Measurements from ENCODE around the gene MCCC1. TPM values are rescaled to one million over a fixed set of nuclear protein-coding genes. Genes with fewer than 3 reads are reported as not detected.

MCCC1 gene
- total and polyA plus RNA-seq, 2 of the 13 experiments (the other 11 are each of a cell fraction or from before 2014, with no cell fraction given), result 11.7 to 30.1 TPM

DNA sequence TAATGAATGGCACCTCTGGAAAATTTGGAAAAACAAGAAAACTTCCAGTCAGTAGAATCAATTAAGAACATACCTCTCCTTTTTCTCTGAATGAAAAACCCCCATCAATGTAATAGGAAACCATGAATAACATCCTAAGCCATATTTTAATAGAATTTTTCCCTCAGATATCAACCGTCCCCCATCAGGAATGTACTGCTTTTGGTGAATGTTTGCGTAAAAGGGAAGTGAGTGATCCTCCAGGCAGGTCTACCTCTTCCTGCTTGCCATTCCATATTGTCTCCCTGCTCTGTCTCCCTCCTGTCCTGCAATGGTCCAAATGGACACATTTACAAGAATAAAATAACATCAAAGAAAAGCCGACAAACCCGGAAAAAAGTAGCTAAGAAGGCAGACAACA, 32.4 kb upstream of the MCCC1 start (continued):
- TF ChIP-seq ZNF350 (CRISPR knock-in tag; IDR thresholded peaks at IDR 0.05; ENCODE audit: borderline replicate concordance, low read depth) (no peak), HNRNPK (IDR thresholded peaks at IDR 0.05; ENCODE audit: low read depth, low read length, poor library complexity, severe bottlenecking) (no peak), MLLT10 (CRISPR knock-in tag; IDR thresholded peaks at IDR 0.05) (no peak), RXRB (CRISPR knock-in tag; IDR thresholded peaks at IDR 0.05; ENCODE audit: borderline replicate concordance) (no peak)
- TF ChIP-seq, protein P1, sequence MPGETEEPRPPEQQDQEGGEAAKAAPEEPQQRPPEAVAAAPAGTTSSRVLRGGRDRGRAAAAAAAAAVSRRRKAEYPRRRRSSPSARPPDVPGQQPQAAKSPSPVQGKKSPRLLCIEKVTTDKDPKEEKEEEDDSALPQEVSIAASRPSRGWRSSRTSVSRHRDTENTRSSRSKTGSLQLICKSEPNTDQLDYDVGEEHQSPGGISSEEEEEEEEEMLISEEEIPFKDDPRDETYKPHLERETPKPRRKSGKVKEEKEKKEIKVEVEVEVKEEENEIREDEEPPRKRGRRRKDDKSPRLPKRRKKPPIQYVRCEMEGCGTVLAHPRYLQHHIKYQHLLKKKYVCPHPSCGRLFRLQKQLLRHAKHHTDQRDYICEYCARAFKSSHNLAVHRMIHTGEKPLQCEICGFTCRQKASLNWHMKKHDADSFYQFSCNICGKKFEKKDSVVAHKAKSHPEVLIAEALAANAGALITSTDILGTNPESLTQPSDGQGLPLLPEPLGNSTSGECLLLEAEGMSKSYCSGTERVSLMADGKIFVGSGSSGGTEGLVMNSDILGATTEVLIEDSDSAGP (CRISPR knock-in tag; IDR thresholded peaks at IDR 0.05; ENCODE audit: borderline replicate concordance), result no peak
- TF ChIP-seq, protein P2, sequence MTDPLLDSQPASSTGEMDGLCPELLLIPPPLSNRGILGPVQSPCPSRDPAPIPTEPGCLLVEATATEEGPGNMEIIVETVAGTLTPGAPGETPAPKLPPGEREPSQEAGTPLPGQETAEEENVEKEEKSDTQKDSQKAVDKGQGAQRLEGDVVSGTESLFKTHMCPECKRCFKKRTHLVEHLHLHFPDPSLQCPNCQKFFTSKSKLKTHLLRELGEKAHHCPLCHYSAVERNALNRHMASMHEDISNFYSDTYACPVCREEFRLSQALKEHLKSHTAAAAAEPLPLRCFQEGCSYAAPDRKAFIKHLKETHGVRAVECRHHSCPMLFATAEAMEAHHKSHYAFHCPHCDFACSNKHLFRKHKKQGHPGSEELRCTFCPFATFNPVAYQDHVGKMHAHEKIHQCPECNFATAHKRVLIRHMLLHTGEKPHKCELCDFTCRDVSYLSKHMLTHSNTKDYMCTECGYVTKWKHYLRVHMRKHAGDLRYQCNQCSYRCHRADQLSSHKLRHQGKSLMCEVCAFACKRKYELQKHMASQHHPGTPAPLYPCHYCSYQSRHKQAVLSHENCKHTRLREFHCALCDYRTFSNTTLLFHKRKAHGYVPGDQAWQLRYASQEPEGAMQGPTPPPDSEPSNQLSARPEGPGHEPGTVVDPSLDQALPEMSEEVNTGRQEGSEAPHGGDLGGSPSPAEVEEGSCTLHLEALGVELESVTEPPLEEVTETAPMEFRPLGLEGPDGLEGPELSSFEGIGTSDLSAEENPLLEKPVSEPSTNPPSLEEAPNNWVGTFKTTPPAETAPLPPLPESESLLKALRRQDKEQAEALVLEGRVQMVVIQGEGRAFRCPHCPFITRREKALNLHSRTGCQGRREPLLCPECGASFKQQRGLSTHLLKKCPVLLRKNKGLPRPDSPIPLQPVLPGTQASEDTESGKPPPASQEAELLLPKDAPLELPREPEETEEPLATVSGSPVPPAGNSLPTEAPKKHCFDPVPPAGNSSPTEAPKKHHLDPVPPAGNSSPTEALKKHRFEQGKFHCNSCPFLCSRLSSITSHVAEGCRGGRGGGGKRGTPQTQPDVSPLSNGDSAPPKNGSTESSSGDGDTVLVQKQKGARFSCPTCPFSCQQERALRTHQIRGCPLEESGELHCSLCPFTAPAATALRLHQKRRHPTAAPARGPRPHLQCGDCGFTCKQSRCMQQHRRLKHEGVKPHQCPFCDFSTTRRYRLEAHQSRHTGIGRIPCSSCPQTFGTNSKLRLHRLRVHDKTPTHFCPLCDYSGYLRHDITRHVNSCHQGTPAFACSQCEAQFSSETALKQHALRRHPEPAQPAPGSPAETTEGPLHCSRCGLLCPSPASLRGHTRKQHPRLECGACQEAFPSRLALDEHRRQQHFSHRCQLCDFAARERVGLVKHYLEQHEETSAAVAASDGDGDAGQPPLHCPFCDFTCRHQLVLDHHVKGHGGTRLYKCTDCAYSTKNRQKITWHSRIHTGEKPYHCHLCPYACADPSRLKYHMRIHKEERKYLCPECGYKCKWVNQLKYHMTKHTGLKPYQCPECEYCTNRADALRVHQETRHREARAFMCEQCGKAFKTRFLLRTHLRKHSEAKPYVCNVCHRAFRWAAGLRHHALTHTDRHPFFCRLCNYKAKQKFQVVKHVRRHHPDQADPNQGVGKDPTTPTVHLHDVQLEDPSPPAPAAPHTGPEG (CRISPR knock-in tag; IDR thresholded peaks at IDR 0.05), result no peak

Data from HepG2 (cell line).